Thymus (tissue), 11 donors: ENCODE data around the gene GALM. TPM values are rescaled to one million over a fixed set of nuclear protein-coding genes. Genes with fewer than 3 reads are reported as not detected.
"Not testable (repeated sequence)": the region's sequence is repeated elsewhere in the genome, so short reads cannot be mapped to it uniquely, and the experiment has no call there.

Source experiments
- DNase-seq, 9 donors: peaks; one replicate each; pipeline ENCODE4 v3.0.0-alpha.2; 2013; ENCODE audit warnings: low spot score in 9 of 9, low read depth in 6 of 9, missing footprints in 1 of 9
- H3K27ac ChIP-seq, 2 donors: one replicate each; pipeline ENCODE4 v1.5.1; 2013; ENCODE audit warnings: control low read depth in 1 of 2, low read depth in 1 of 2, low read length in 1 of 2, mild to moderate bottlenecking in 1 of 2, moderate library complexity in 1 of 2
- H3K27me3 ChIP-seq, 2 donors: one replicate each; pipeline ENCODE4 v1.5.1; 2013; ENCODE audit warnings: low read length in 1 of 2; ENCODE audit not compliant: control insufficient read depth in 2 of 2, insufficient read depth in 1 of 2
- H3K36me3 ChIP-seq, 2 donors: one replicate each; pipeline ENCODE4 v1.5.1; 2013; ENCODE audit warnings: low read length in 1 of 2, mild to moderate bottlenecking in 1 of 2, moderate library complexity in 1 of 2; ENCODE audit not compliant: control insufficient read depth in 2 of 2, insufficient read depth in 2 of 2
- H3K4me1 ChIP-seq, 2 donors: one replicate each; pipeline ENCODE4 v1.5.1; 2013; ENCODE audit warnings: low read length in 2 of 2; ENCODE audit not compliant: control insufficient read depth in 2 of 2, insufficient read depth in 2 of 2
- H3K4me3 ChIP-seq, 2 donors: one replicate each; pipeline ENCODE4 v1.5.1; 2013; ENCODE audit warnings: low read length in 2 of 2, control low read depth in 1 of 2, mild to moderate bottlenecking in 1 of 2
- H3K9me3 ChIP-seq, 2 donors: one replicate each; pipeline ENCODE4 v1.5.1; 2013; ENCODE audit warnings: low read length in 1 of 2, mild to moderate bottlenecking in 1 of 2; ENCODE audit not compliant: control insufficient read depth in 2 of 2, insufficient read depth in 1 of 2
- whole genome bisulfite sequencing: extraction: QIAGEN DNeasy Blood & Tissue Kit; methylation state at CpG from one replicate; pipeline ENCODE4 v1.1.7; 2013; 5-methylcytosine and 5-hydroxymethylcytosine counted together
- polyA plus RNA-seq: library from polyadenylated mRNA; stranded (reverse); fragments of 200-250 nt; gene quantifications from one replicate; pipeline ENCODE4 v1.2.3, GENCODE V29; 2013
- total RNA-seq: library from RNA; stranded (reverse); fragments of 120-200 nt; gene quantifications from one replicate; pipeline ENCODE4 v1.2.4, GENCODE V29; 2013
- donor health status: healthy.

Gene GALM
- total and polyA plus RNA-seq, 2 donors: 10.0 to 12.0 TPM

DNA sequence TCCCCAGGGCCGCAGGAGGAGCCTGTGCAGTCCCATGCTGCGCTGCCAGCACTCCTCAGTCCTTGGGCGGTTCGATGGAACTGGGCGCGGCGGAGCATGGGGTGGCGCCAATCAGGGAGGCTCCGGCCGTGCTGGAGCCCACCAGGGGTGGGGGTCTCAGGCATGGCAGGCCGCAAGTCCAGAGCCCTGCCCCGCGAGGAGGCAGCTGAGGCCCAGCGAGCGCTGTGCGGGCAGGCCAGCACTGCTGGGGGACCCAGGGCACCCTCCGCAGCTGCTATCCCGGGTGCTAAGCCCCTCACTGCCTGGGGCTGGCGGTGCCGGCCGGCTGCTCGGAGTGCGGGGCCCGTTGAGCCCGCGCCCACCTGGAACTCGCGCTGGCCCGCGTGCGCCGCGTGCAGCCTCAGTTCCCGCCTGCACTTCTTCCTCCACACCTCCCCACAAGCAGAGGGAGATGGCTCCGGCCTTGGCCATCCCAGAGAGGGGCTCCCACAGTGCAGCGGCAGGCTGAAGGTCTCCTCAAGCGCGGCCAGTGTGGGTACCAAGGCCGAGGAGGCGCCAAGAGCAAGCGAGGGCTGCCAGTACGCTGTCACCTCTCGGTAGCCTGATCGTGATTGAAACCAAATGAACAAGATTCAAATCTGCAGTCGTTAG lies 22.8 kb upstream of the GALM start:
- DNase-seq: no peak
- Histone ChIP-seq H3K4me3 (no peak overlapping the region), H3K9me3 (peaks cover 0 to 13% of the 10 kb centered on the region in 2 donors), H3K27ac (peak overlapping the region; percentile 91 to 95), H3K36me3 (no peaks in the 10 kb centered on the region), H3K4me1 (peaks cover 17 to 36% of the 10 kb centered on the region in 2 donors), H3K27me3 (no peaks in the 10 kb centered on the region)
- WGBS: 94% methylated on average over 45 of the region's 45 CpGs

DNA sequence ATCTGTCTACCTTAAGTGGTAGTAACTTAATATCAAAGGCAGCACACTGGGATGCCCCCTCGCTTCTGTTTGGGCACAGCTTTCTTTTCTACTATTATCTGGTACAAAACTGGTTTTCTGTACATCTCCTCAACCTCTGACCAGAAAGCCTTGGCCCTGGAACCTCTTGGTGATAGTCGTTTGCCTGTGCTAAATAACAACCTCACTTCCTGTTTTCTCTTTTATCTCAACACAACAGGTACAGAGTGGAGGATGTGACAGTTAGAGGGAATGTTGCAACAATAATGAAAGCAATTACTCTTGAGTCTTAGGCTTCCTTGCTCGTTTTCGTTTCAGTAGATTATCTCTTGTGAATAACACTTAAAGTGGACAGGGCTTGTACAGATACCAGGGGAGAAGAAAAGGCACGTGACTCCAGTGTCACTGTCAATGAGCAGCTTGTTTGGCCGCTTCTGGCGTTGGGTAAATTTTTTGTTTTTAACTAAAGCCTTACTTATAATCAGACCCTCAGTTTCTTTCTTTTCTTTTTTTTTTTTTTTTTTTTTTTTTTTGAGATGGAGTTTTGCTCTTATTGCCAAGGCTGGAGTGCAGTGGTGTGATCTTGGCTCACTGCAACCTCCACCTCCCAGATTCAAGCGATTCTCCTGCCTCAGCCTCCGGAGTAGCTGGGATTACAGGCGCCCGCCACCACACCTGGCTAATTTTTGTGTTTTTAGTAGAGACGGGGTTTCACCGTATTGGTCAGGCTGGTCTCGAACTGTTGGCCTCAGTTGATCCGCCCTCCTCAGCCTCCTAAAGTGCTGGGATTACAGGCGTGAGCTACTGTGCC lies 22.0 kb upstream of the GALM start:
- 74% methylated on average over 16 of the region's 16 CpGs for WGBS
- peak in 7 of 9 donors; percentile 51 to 84 (median 62) for DNase-seq
- peaks cover 17 to 42% of the 10 kb centered on the region in 2 donors for H3K4me1 ChIP-seq
- not testable (repeated sequence) for H3K36me3 ChIP-seq, H3K27me3 ChIP-seq
- H3K9me3 ChIP-seq: peaks cover 0 to 18% of the 10 kb centered on the region in 2 donors
- H3K4me3 ChIP-seq: peak overlapping the region in 1 of 2 donors; percentile 27
- peak overlapping the region; percentile 91 to 95 for H3K27ac ChIP-seq

DNA sequence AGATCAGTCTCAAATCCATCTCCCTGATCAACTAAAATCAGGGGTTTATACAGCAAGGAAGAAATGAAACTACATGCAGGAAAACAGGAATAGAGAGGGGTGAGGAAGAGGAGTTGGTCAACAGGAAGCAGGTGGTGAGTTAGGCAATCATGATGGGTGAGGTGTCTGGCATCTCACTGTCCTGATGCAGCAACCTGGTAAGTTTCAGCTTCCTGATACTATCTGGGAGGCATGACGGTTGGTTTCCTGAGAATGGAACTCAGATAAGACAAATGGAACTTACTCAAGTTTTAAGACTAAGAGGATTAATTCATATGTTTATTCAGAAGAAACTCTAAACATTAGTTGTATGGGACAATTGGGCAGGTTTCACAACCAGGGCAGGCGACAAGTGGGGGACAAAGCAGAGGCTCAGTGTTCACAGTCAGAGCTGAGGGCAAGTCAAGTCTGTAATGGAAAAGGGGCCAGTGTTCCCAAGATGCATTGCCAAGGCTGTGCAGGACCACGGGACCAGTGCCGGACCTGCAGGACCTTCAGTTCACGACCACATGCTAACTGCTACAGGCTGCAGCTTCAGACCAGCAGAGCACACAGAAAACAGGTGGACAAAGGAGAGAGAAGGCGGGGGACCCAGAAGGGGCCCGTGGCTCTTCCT lies 17.7 kb upstream of the GALM start:
- no peak for DNase-seq
- Histone ChIP-seq H3K4me3 (no peak overlapping the region), H3K27ac (no peak overlapping the region), H3K9me3 (peaks cover 0 to 9% of the 10 kb centered on the region in 2 donors), H3K36me3 (no peaks in the 10 kb centered on the region), H3K4me1 (peaks cover 17 to 37% of the 10 kb centered on the region in 2 donors), H3K27me3 (no peaks in the 10 kb centered on the region)
- WGBS: 91% methylated on average over 7 of the region's 7 CpGs

DNA sequence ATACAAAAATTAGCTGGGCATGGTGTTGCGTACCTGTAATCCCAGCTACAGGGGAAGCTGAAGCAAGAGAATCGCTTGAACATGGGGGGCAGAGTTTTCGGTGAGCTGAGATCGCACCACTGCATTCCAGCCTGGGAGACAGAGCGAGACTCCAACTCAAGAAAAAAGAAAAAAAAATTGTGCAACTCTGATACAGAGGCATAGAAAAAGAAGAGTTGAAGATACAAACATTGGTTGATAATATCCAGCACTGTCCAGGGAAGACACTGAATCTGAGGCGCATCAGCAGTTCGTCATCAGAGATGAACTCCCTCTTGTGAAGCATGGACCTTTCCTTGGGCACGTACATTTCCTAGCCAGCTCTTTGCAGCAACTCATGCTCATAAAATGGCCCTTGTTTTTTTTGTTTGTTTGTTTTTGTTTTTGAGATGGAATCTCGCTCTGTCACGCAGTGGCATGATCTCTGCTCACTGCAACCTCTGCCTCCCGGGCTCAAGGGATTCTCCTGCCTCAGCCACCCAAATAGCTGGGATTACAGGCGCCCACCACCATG lies 16.7 kb upstream of the GALM start:
- Histone ChIP-seq H3K27ac (no peak overlapping the region), H3K4me3 (no peak overlapping the region), H3K27me3 (no peaks in the 10 kb centered on the region), H3K4me1 (peaks cover 10 to 37% of the 10 kb centered on the region in 2 donors), H3K9me3 (peaks cover 0 to 5% of the 10 kb centered on the region in 2 donors), H3K36me3 (no peaks in the 10 kb centered on the region)
- 95% methylated on average over 12 of the region's 12 CpGs for WGBS
- no peak for DNase-seq

DNA sequence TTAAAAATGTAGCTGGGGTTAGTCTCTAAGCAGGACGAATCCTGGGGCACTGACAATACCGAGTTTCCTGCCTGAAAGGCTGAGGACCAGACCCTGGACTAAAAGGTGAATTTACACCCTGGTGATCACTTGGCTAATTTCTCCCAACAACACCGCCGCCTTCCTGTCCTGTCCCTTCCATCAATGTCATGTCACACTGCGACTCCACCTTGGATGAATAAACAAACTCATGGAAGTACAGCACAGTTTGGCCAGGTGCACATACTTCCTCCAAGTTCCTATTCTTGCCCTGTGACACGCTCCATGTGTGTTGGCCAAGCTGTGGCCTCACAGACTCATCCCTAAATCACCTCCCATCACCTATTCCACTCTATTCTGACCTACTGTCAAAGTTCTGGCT lies 15.9 kb upstream of the GALM start:
- Histone ChIP-seq H3K9me3 (peaks cover 0 to 5% of the 10 kb centered on the region in 2 donors), H3K4me1 (peaks cover 9 to 39% of the 10 kb centered on the region in 2 donors), H3K27me3 (no peaks in the 10 kb centered on the region), H3K4me3 (no peak overlapping the region), H3K27ac (no peak overlapping the region), H3K36me3 (no peaks in the 10 kb centered on the region)
- no peak for DNase-seq
- WGBS: 97% methylated on average over 6 of the region's 6 CpGs

DNA sequence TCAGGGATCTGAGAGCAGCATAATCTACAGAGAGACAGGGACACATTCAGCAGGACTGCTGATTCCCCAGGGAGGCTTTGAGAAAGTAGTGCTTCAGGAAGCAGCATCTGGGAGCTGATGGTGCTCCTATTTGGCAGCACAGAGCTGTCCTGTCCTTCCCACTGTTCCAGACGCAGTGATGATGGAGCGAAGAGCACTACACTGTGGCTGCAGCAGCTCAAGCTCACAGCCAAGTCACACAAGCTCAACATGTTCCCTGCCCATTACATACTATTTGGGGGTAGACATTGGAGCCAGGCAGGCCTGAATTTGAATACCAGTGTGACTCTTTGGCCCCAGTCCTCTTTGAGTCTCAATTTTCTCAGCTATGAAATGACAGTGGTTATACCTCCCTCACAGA lies 15.2 kb upstream of the GALM start:
- H3K4me3 ChIP-seq: no peak overlapping the region
- no peak overlapping the region for H3K27ac ChIP-seq
- H3K27me3 ChIP-seq: no peaks in the 10 kb centered on the region
- no peaks in the 10 kb centered on the region for H3K36me3 ChIP-seq
- H3K9me3 ChIP-seq: peaks cover 0 to 5% of the 10 kb centered on the region in 2 donors
- WGBS: 98% methylated on average over 2 of the region's 2 CpGs
- no peak for DNase-seq
- peaks cover 13 to 46% of the 10 kb centered on the region in 2 donors for H3K4me1 ChIP-seq

DNA sequence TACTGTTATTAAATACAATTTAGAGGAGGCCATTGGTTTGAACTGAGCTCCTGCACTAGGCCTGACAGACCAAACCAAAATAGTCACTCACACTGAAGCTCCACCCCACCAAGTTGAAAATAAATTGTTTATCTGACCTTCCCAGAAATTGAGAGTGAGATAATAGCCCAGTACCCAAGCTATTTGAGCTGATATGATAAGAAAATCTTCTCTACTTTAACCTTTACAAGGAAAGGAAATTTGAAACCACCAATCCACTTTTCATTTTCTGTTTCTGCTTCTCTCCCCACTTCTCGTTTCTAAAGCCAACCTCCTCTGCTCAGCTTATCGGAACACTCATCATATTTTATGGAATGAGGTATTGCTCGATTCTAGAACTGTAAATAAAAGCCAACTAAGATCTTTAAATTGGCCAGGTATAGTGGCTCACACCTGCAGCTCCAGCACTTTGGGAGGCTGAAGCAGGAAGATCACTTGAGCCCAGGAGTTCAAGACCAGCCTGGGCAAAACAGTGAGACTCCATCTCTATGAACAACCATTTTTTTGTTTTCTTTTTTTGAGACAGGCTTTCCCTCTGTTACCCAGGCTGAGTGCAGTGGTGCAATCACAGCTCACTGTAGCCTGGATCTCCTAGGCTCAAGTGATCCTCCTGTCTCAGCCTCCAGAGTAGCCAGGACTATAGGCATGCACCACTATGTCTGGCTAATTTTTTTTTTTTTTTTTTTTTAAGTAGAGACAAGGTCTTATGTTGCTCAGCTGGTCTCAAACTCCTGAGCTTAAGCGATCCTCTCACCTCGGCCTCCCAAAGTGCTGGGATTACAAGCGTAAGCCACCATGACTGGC lies 13.3 kb upstream of the GALM start:
- peaks cover 0 to 5% of the 10 kb centered on the region in 2 donors for H3K9me3 ChIP-seq
- H3K36me3 ChIP-seq: no peaks in the 10 kb centered on the region
- H3K4me3 ChIP-seq: no peak overlapping the region
- peak in 1 of 9 donors; percentile 29 for DNase-seq
- WGBS: 59% methylated on average over 6 of the region's 6 CpGs
- no peak overlapping the region for H3K27ac ChIP-seq
- no peaks in the 10 kb centered on the region for H3K27me3 ChIP-seq
- H3K4me1 ChIP-seq: peaks cover 10 to 43% of the 10 kb centered on the region in 2 donors

DNA sequence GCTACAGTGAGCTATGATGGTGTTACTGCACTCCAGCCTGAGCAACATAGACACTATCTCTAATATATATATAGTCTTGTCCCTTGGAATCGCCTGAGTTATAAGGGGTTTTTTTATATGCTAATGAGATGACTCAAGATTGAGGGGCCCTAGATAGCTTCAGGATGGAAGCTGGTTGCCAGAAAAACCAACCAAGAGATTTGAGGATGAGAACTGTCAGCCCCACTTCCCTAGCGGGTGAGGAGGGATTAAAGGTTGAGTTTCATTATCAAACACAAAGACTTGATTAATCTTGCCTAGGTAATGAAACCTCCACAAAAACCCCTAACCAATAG lies 12.6 kb upstream of the GALM start:
- Histone ChIP-seq H3K27me3 (no peaks in the 10 kb centered on the region), H3K9me3 (peaks cover 0 to 3% of the 10 kb centered on the region in 2 donors), H3K36me3 (no peaks in the 10 kb centered on the region), H3K27ac (no peak overlapping the region), H3K4me1 (peaks cover 6 to 36% of the 10 kb centered on the region in 2 donors), H3K4me3 (no peak overlapping the region)
- 96% methylated on average over 2 of the region's 2 CpGs for WGBS
- no peak for DNase-seq
